Measurements from ENCODE around the gene EXOC3. TPM values are rescaled to one million over a fixed set of nuclear protein-coding genes. Genes with fewer than 3 reads are reported as not detected.

EXOC3 gene
- total and polyA plus RNA-seq, 2 of the 4 experiments (the other 2 are of a cell fraction): 35.1 to 47.5 TPM

DNA sequence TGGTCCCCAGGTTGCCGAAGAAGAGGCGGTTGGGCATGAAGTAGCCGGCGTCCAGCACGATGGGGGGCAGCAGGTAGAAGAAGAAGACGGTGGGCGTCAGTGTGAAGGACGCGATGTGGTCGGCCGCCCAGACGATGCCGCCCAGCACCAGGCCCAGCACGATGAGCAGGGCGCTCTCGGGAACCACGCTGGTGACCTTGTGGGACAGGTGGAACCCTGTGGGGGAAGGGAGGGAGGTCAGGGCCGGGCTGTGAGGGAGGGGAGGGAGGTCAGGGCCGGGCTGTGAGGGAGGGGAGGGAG, 48.8 kb downstream of the EXOC3 start:
- Histone ChIP-seq H2AK9ac (replicated peaks; ENCODE audit: low read depth, low read length, poor library complexity) (no peak overlapping the region), H2BK5ac (ENCODE audit: low read depth, low read length, poor library complexity, severe bottlenecking) (no peak overlapping the region), H3K23ac (ENCODE audit: low read depth, low read length) (no peak overlapping the region), H3K18ac (ENCODE audit: low read depth, low read length) (no peak overlapping the region), H2AFZ (replicated peaks; ENCODE audit: low read length, poor library complexity) (no peak overlapping the region), H3K4me2 (ENCODE audit: low read depth, low read length) (no peak overlapping the region), H3K4me1 (ENCODE audit: control insufficient read depth, insufficient read depth, low read length) (no peaks in the 10 kb centered on the region), H2BK20ac (ENCODE audit: low read depth, low read length) (no peak overlapping the region), H4K20me1 (ENCODE audit: insufficient read depth, low read length) (no peaks in the 10 kb centered on the region), H4K91ac (ENCODE audit: insufficient read depth, low read depth, low read length) (no peak overlapping the region), H3K56ac (ENCODE audit: extremely low read depth, insufficient read depth, low read length) (no peak overlapping the region), H2AK5ac (ENCODE audit: low read depth, low read length) (no peak overlapping the region), H3K4ac (ENCODE audit: low read depth, low read length) (no peak overlapping the region), H3K36me3 (ENCODE audit: control insufficient read depth, insufficient read depth, low read length) (no peaks in the 10 kb centered on the region), H3K4me3 (ENCODE audit: insufficient read depth, low read depth, low read length) (no peak overlapping the region), H4K5ac (ENCODE audit: low read depth, low read length) (no peak overlapping the region), H3K27ac (ENCODE audit: insufficient read depth, low read length) (no peak overlapping the region), H3K27me3 (ENCODE audit: control insufficient read depth, insufficient read depth, low read length) (peaks cover 32% of the 10 kb centered on the region), H3K9me1 (ENCODE audit: insufficient read depth, low read length) (no peaks in the 10 kb centered on the region), H2BK120ac (ENCODE audit: low read depth, low read length) (no peak overlapping the region), H3K79me1 (ENCODE audit: low read depth in 1 of 2, low read length in 2 of 2) (no peaks in the 10 kb centered on the region), H4K8ac (ENCODE audit: low read depth in 2 of 2, low read length in 2 of 2) (no peak overlapping the region), H3K14ac (replicated peaks; ENCODE audit: low read depth, low read length) (no peak overlapping the region), H3K9ac (ENCODE audit: low read depth, low read length) (no peak overlapping the region), H2BK15ac (ENCODE audit: low read depth, low read length) (no peak overlapping the region), H3K9me3 (ENCODE audit: control insufficient read depth, insufficient read depth, low read length) (no peaks in the 10 kb centered on the region)
- 95% methylated on average over 11 of the region's 19 CpGs; no CpG with 5 or more reads in 1 of the 2 experiments for WGBS, 2 experiments (ENCODE audit: extremely low coverage in 2 of 2, insufficient read length in 1 of 2)
- no peak for TF ChIP-seq SMC3 (IDR thresholded peaks at IDR 0.05; ENCODE audit: low read depth, low read length)
- dilution Hi-C loops (cut with HindIII; ENCODE audit: low sequenced_read_pairs, unreplicated experiment) (no loop called here), in situ Hi-C loops (cut with MboI; ENCODE audit: low sequenced_read_pairs) (no loop called here), intact Hi-C loops (cut with micrococcal nuclease) (no loop called here)
- BruUV-seq (replicated peaks): no TSS peak
- DNase-seq: no peak
- ChIA-PET POLR2A (ENCODE audit: unreplicated experiment) (no interaction called here), CTCF (no interaction called here)
- ATAC-seq (ENCODE audit: low read depth): no peak
